Measurements from ENCODE around the gene PKHD1. TPM values are rescaled to one million over a fixed set of nuclear protein-coding genes. Genes with fewer than 3 reads are reported as not detected.

The PKHD1 gene
- total RNA-seq = not detected in 2 replicates

DNA sequence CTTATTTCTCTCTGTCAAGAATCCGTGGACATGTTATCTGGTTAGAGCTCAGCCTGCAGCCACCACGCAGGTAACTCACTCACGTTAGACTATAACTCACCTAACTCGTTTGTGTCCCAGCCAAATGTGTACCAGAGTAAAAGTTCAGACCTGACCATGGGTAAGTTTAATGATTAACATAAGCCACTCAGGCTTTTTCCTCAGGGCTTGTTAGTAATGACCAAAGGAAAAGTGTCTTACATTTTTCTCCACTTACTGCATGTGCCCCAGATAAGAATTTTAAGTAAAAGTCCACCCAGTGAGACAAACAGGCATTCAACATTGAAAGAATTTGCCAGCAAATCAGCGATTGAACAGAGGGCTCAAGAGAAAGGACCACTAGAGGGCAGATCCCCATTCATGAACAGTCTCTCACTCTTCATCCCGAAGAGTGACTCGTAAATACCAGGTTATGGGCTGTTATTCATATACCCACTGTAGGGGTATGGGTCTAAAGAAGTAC, at the start of gene PKHD1:
Gene PKHD1 (minus strand): TSS at position 116 of the 502 bp plus-strand sequence. CDS start 2,680 bp downstream, outside the sequence.
- intact Hi-C loops (cut with micrococcal nuclease) = loop anchor here (1.0 kb wide), 1 partner anchor 176 kb away; no protein-coding TSS in a partner anchor

DNA sequence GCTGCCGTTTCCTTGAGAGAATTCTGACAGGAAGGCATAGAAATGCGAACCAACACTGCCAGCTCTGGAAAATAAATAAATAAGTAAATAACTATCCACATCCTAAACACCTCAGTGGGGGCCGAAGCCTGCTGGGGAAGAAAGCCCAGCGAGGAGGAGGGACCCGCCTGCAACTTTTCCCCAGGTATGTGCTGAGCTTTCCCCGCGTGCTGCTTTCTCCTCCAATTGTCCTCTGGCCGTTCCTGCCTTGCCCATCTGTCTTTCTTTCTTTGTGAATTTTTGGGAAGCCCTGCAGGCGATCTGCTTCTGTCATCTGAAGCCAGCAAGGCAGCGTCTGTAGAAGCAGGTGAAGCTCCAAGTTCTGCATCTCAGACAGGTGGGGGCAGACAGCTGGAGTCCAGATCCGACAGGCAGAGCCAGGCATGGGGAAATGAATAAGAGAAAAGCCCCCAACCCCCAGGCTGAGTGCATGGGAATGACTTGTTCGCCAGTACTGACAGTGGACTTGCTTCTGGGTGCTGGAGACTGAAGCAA, 49.6 kb upstream of the PKHD1 start:
- intact Hi-C loops (cut with micrococcal nuclease) = no loop called here

DNA sequence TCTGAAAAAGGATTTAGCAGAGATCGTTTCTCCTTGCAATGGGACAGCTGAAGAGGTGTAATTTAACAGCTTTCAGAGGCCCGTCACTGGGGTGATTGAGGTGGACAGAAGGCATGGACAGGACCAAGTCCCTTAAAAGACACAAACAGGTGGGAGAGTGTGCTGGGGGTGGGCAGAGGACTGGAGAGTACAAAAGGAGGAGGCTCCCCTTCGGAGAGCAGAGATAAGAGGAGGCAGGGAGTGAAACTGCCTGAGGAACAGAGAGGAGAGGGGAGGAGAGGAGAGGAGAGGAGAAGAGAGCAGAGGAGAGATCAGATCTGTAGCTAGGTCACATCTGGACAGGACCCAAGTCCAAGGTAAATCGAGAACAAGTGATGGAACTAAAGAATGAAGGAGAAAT, 48.6 kb upstream of the PKHD1 start:
- intact Hi-C loops (cut with micrococcal nuclease) = no loop called here

GRCh38 chr6:52135217-52135616, 47.8 kb upstream of the PKHD1 start:
- intact Hi-C loops (cut with micrococcal nuclease) = no loop called here

- intact Hi-C loops (cut with micrococcal nuclease) = no loop called here
These were observed 46.6 kb upstream of the PKHD1 start for GRCh38 chr6:52134011-52134410.

- intact Hi-C loops (cut with micrococcal nuclease) = no loop called here
These were observed 45.9 kb upstream of the PKHD1 start for GRCh38 chr6:52133324-52133723.

DNA sequence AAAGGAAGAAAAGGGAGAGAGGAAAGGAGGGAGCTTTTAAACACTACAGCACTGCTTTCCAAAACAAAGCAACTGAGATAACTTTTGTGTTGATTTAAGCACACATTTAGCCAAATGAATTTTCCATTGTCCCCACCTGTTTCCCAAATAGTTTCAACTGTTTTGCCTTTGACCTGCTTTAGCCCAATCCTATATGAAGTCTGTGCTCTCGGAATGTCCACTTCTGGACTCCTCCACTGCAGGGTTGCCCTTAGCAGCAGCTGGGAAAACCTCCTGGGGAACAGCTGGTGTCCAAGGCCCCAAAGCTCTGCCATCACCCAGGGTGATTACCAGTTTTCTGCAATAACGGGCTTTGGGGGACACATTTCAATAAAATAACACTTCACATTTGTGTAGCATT, 44.9 kb upstream of the PKHD1 start:
- intact Hi-C loops (cut with micrococcal nuclease) = no loop called here

DNA sequence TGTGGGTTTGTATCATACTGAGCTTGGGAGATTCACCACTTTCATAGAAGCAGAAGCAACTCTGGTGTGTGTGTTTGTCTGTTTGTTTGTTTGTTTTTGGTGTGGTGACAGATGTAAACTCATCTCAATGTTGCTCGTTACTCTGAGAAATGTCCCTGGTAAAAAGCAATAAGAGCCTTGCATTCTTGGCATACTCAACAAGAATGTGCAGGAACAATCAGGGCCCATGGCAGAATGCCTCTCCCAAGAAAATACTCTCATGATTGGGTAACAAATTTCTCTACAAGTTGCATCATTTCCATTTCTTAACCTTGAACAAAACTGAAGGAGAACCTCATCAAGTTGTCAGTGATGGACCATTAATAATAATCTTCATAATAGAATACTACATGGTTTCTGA, 43.0 kb upstream of the PKHD1 start:
- intact Hi-C loops (cut with micrococcal nuclease) = no loop called here

DNA sequence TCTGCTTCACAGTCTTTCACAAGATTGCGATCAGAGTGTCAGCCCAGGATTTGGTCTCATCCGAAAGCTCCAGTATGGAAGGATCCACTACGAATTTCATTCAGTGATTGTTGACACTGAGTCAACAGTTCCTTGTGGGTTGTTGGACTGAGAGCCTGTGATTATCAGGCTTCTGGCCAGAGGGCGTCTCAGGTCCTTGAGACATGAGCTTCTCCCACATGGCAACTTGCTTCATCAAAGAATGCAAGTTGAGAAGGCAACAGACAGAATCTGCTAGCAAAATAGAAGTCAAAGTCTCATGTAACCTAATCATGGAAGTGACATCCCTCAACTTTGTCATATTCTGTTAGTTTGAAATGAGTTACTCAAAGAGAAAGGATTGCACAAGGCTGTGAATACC, 40.5 kb upstream of the PKHD1 start:
- intact Hi-C loops (cut with micrococcal nuclease) = no loop called here

GRCh38 chr6:52126231-52126630, 38.8 kb upstream of the PKHD1 start:
- intact Hi-C loops (cut with micrococcal nuclease) = no loop called here

DNA sequence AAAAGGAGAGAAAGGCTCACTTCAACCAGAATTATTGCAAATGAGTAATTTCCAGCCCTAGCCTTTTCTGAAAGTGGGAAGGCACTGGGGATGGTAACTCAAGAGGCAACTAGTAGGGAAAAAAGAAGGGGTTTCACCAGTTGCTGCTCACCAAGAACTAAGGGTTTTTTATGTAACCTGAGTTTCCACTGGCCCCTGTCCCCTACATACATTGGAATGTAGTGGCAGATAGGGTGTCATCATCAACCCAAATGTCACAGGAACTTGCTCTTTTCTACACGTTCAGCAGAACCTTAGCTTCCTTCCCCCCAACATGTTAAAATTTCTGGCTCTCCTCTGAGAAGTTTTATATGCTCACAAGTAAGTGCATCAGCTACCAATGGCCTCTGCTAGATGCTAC, 38.2 kb upstream of the PKHD1 start:
- intact Hi-C loops (cut with micrococcal nuclease) = no loop called here

DNA sequence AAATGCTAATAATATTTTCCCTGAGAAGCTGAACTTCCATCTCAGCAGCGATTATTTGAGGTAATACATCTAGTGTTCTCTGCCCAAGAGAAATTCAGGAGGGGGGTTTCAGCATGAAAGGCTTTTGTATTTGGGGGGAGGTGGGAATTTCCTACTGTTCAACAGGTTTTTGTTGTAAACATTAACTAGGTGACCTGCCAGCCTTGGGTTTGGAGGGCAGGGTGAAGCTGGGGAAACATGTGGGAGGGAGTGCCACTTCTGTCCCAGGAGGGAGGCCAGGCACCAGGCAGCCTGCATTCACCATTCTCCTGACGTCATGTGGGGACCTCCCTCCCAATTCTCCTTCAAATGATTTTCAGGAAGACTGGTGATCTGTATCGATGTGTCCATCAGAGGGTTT, 37.7 kb upstream of the PKHD1 start:
- intact Hi-C loops (cut with micrococcal nuclease) = no loop called here

- intact Hi-C loops (cut with micrococcal nuclease) = no loop called here
These were observed 37.0 kb upstream of the PKHD1 start for GRCh38 chr6:52124126-52125121.

GRCh38 chr6:52123251-52123650, 35.8 kb upstream of the PKHD1 start:
- intact Hi-C loops (cut with micrococcal nuclease) = no loop called here

GRCh38 chr6:52117352-52117751, 29.9 kb upstream of the PKHD1 start:
- intact Hi-C loops (cut with micrococcal nuclease) = no loop called here

GRCh38 chr6:52116605-52116948, 29.2 kb upstream of the PKHD1 start:
- intact Hi-C loops (cut with micrococcal nuclease) = no loop called here

- intact Hi-C loops (cut with micrococcal nuclease) = no loop called here
These were observed 28.6 kb upstream of the PKHD1 start for GRCh38 chr6:52115891-52116604.

- intact Hi-C loops (cut with micrococcal nuclease) = no loop called here
These were observed 27.8 kb upstream of the PKHD1 start for GRCh38 chr6:52115145-52115741.

GRCh38 chr6:52109171-52109571, 21.8 kb upstream of the PKHD1 start:
- intact Hi-C loops (cut with micrococcal nuclease) = no loop called here

DNA sequence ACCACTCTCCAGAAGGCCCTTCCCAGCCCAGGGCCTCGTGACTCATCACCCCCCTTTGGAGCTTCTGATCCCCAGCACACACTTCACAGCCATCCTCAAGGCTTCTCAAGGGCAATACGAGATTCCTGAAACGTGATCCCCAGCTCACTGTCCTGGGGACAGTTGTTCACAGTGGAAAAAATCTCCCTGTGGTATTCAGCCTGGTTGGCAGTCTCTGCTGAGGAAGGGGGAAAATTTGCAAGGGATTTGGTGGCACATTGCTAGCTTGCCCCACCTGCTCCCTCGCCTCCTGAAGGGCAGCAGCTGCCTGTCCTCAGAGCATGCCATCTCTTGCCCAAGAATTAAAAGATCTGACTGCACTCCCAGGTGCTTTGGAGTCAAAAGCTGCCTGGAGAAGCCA, 20.7 kb upstream of the PKHD1 start:
- intact Hi-C loops (cut with micrococcal nuclease) = no loop called here

- intact Hi-C loops (cut with micrococcal nuclease) = no loop called here
These were observed 19.6 kb upstream of the PKHD1 start for GRCh38 chr6:52106994-52107393.

DNA sequence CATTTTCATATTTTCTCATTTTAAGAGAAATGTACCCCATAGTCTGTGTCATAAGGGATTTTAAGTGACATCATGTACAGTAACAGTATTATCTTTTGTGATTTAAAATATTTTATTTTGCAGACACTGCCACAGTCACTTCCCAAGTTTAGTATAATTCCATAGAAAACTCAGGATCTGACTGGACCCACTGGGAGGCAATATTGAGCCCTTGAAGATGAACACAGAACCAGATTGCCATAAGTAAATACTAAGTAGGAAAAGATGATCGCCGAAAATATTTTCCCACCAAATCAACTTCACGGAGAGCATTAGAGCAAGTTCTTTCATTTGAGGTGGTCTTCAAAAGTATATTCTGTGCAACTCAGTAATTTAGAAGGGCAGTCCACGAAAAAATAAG, 17.6 kb upstream of the PKHD1 start:
- intact Hi-C loops (cut with micrococcal nuclease) = no loop called here
